ENCODE results near the gene NHS. TPM values are rescaled to one million over a fixed set of nuclear protein-coding genes. Genes with fewer than 3 reads are reported as not detected.

The NHS gene
- total and polyA plus RNA-seq, 9 donors = 1.2 to 3.0 (median 1.8) TPM

DNA sequence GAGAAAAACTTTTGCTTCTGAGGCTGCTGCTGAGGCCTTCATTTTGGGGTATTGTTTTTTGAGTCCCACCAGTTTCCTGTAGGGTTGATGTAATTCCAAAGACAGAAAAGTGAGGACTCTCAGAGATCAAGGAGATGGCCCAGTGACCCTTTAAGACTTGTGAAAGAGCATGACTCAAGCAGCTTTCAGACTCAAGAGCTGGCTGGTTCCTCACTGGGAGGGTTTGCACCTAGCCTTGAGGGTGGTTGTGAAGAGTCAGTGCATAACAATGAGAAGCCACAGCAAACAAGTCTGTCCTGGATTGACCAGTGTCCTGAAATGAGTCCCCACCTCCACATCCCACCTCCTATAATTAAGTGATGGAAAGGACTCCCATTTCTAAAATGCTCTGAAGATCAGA lies 89.2 kb downstream of the NHS start:
- DNase-seq = no peak
- no peak overlapping the region for H3K27ac ChIP-seq (ENCODE audit: low read length)
- no peak overlapping the region for H3K4me3 ChIP-seq (ENCODE audit: low read length)
- H3K9me3 ChIP-seq (replicated peaks; ENCODE audit: control insufficient read depth, low read depth, low read length) = no peaks in the 10 kb centered on the region
- peaks cover 30% of the 10 kb centered on the region for H3K27me3 ChIP-seq (ENCODE audit: control insufficient read depth, insufficient read depth, low read length)
- H3K36me3 ChIP-seq (ENCODE audit: control insufficient read depth, insufficient read depth, low read length) = no peaks in the 10 kb centered on the region
- peaks cover 2% of the 10 kb centered on the region for H3K4me1 ChIP-seq (ENCODE audit: control insufficient read depth, insufficient read depth, low read length)

DNA sequence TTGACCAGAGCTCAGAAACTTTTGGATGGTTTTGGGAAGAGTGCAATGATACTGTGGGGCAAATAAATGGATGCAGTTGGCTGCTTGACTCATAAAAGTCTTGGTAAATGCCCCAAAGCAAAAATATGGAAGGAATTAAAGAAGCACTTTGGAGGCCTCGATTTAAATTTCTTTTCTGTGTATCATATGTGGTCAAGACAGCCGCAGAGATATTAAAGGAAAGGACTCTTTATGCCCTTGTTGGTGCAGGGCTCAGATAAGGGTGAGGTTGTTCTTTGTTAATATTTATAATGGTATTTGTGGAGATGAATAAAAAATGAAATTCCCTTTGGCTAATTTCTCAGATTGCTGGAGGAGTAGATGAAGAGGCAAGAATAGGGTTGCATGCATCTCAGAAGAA lies 90.2 kb downstream of the NHS start:
- Histone ChIP-seq H3K36me3 (ENCODE audit: control insufficient read depth, insufficient read depth, low read length) (no peaks in the 10 kb centered on the region), H3K27ac (ENCODE audit: low read length) (no peak overlapping the region), H3K4me3 (ENCODE audit: low read length) (no peak overlapping the region), H3K4me1 (ENCODE audit: control insufficient read depth, insufficient read depth, low read length) (no peaks in the 10 kb centered on the region), H3K9me3 (replicated peaks; ENCODE audit: control insufficient read depth, low read depth, low read length) (no peaks in the 10 kb centered on the region), H3K27me3 (ENCODE audit: control insufficient read depth, insufficient read depth, low read length) (peaks cover 36% of the 10 kb centered on the region)
- DNase-seq = no peak
- WGBS (ENCODE audit: insufficient coverage) = 63% methylated on average over 2 of the region's 2 CpGs

DNA sequence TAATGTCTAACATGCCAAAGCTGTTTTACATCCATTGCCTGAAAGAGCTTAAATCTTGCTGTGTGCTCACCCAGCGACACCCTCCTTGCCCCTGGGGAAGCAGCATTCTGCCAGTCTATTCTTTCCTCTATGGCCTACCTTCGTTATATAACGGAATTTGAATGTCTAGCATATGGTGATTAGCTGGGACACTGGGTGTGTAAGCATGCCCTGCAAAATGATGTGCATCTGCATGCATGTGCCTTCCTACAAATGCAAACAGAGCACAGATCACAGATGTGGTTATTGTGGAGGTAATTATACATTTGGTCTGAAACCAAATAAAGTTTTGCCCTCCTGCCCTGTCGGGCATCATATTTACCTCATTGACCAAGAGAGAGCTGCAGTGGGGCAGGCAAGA lies 90.8 kb downstream of the NHS start:
- 90% methylated on average over 3 of the region's 4 CpGs for WGBS (ENCODE audit: insufficient coverage)
- Histone ChIP-seq H3K27ac (ENCODE audit: low read length) (no peak overlapping the region), H3K4me3 (ENCODE audit: low read length) (no peak overlapping the region), H3K4me1 (ENCODE audit: control insufficient read depth, insufficient read depth, low read length) (no peaks in the 10 kb centered on the region), H3K27me3 (ENCODE audit: control insufficient read depth, insufficient read depth, low read length) (peaks cover 38% of the 10 kb centered on the region), H3K9me3 (replicated peaks; ENCODE audit: control insufficient read depth, low read depth, low read length) (no peaks in the 10 kb centered on the region), H3K36me3 (ENCODE audit: control insufficient read depth, insufficient read depth, low read length) (no peaks in the 10 kb centered on the region)
- no peak for DNase-seq

DNA sequence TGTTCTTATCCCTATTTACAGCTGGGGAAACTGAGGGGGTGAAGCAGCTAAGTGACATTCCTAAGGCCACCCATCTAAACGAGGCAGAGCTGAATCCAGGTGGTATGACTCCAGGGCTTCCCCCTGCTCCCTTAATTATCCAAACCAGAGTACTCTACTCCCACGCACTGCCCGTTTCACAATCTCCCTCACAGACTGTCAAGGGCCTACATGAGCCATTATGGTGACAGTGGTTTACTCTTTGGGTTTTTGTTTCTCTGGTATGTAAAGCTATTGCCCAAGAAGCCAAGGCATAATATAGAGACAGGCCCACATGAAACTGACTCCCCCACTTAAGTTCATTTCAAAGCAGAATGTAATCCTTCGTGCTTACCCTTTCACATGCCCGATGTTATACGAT lies 95.1 kb downstream of the NHS start:
- no peaks in the 10 kb centered on the region for H3K4me1 ChIP-seq (ENCODE audit: control insufficient read depth, insufficient read depth, low read length)

DNA sequence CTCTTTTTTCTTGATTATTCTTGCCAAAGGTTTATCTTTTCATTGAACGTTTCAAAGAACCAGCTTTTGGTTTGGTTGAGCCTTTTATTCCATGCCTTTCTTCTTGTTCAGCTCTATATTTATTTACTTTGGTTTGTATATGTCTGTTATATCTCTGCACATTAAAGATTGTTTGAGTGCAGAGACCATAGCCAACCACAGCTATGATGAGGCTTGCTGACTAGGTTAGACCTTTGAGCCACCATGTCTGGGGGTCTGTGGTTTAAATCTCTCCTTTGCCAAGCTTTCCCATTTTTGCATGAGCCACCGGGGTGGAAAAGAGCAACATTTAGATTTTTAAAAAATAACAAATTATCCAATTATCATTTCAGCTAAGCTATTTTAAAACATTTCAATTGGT lies 96.1 kb downstream of the NHS start:
- Histone ChIP-seq H3K4me3 (ENCODE audit: low read length) (no peak overlapping the region), H3K9me3 (replicated peaks; ENCODE audit: control insufficient read depth, low read depth, low read length) (no peaks in the 10 kb centered on the region), H3K27ac (ENCODE audit: low read length) (no peak overlapping the region), H3K4me1 (ENCODE audit: control insufficient read depth, insufficient read depth, low read length) (no peaks in the 10 kb centered on the region), H3K27me3 (ENCODE audit: control insufficient read depth, insufficient read depth, low read length) (peaks cover 30% of the 10 kb centered on the region), H3K36me3 (ENCODE audit: control insufficient read depth, insufficient read depth, low read length) (no peaks in the 10 kb centered on the region)
- WGBS (ENCODE audit: insufficient coverage) = no CpG with 5 or more reads among the region's 2 CpGs
- no peak for DNase-seq

More for the DNA sequence above, 95.1 kb downstream of the NHS start:
- Histone ChIP-seq H3K9me3 (replicated peaks; ENCODE audit: control insufficient read depth, low read depth, low read length) (no peaks in the 10 kb centered on the region), H3K27me3 (ENCODE audit: control insufficient read depth, insufficient read depth, low read length) (peaks cover 29% of the 10 kb centered on the region), H3K4me3 (ENCODE audit: low read length) (no peak overlapping the region), H3K27ac (ENCODE audit: low read length) (no peak overlapping the region), H3K36me3 (ENCODE audit: control insufficient read depth, insufficient read depth, low read length) (no peaks in the 10 kb centered on the region)
- DNase-seq = no peak
- WGBS (ENCODE audit: insufficient coverage) = 80% methylated on average over 4 of the region's 6 CpGs

DNA sequence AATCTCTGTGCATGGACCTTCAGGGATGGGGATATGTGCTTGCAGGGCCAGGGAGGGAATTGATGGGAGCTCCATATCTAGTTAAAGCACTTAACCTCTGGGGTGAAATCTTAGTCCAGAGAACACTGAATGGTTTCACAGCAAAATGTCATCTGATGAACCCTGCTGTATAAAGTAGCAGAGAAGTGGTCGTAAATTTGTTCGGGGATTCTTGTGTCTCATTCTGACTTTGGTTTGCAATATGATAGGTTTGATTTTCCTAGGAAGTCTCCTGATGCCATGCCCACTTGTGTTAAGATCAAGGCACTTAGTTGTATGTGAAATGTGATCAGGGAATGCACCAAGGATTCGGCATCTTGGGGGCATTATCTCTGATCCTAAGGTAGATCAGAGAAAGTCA lies 96.9 kb downstream of the NHS start:
- no peaks in the 10 kb centered on the region for H3K4me1 ChIP-seq (ENCODE audit: control insufficient read depth, insufficient read depth, low read length)
- no peak overlapping the region for H3K27ac ChIP-seq (ENCODE audit: low read length)
- no peak for DNase-seq
- peaks cover 28% of the 10 kb centered on the region for H3K27me3 ChIP-seq (ENCODE audit: control insufficient read depth, insufficient read depth, low read length)
- no peaks in the 10 kb centered on the region for H3K36me3 ChIP-seq (ENCODE audit: control insufficient read depth, insufficient read depth, low read length)
- no peaks in the 10 kb centered on the region for H3K9me3 ChIP-seq (replicated peaks; ENCODE audit: control insufficient read depth, low read depth, low read length)
- WGBS (ENCODE audit: insufficient coverage) = 100% methylated on average over 2 of the region's 3 CpGs
- H3K4me3 ChIP-seq (ENCODE audit: low read length) = no peak overlapping the region

DNA sequence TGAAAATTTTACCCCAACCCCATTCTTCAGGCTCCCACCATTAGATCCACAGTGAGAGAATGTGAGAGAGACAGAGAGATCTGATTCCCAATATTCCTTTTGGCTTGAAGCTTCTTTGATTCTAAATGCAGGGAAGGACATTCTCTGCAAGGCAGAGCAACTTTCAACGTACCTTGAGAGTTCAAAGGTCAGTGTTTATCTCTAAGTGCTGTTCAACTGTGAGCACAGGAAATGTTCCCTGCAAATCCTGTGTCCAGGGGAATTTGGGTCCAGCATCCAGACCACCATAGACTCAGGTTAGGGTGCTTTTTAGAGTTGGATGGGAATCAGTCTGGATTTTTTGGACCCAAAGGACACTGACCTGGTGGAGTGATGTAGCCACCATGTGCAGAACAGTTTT lies 97.4 kb downstream of the NHS start:
- WGBS (ENCODE audit: insufficient coverage) = 20% methylated on average over 1 of the region's 1 CpG
- no peak for DNase-seq
- no peaks in the 10 kb centered on the region for H3K36me3 ChIP-seq (ENCODE audit: control insufficient read depth, insufficient read depth, low read length)
- no peak overlapping the region for H3K4me3 ChIP-seq (ENCODE audit: low read length)
- peaks cover 32% of the 10 kb centered on the region for H3K27me3 ChIP-seq (ENCODE audit: control insufficient read depth, insufficient read depth, low read length)
- no peak overlapping the region for H3K27ac ChIP-seq (ENCODE audit: low read length)
- no peaks in the 10 kb centered on the region for H3K4me1 ChIP-seq (ENCODE audit: control insufficient read depth, insufficient read depth, low read length)
- no peaks in the 10 kb centered on the region for H3K9me3 ChIP-seq (replicated peaks; ENCODE audit: control insufficient read depth, low read depth, low read length)

DNA sequence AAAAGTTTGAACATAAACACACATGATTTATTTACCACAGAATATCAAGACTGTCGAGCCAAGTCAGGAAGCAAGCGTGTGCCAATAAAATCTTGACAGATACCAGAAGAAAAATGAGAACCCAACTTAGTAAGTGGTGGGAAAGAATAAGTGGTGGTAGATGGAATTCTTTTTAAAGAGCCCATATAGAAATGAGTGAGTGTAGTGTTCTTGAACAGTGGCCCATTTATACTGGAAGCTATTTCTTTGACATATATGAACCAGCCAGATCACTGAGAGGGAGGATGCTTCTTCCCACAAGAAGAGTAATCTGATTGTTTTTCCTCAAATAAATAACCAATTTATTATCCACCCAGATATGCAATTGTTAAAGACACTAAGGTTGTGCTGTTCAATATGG lies 98.0 kb downstream of the NHS start:
- WGBS (ENCODE audit: insufficient coverage) = no CpG with 5 or more reads among the region's 2 CpGs
- H3K4me3 ChIP-seq (ENCODE audit: low read length) = no peak overlapping the region
- H3K27me3 ChIP-seq (ENCODE audit: control insufficient read depth, insufficient read depth, low read length) = peaks cover 33% of the 10 kb centered on the region
- no peak overlapping the region for H3K27ac ChIP-seq (ENCODE audit: low read length)
- no peaks in the 10 kb centered on the region for H3K9me3 ChIP-seq (replicated peaks; ENCODE audit: control insufficient read depth, low read depth, low read length)
- no peaks in the 10 kb centered on the region for H3K4me1 ChIP-seq (ENCODE audit: control insufficient read depth, insufficient read depth, low read length)
- no peak for DNase-seq
- no peaks in the 10 kb centered on the region for H3K36me3 ChIP-seq (ENCODE audit: control insufficient read depth, insufficient read depth, low read length)

DNA sequence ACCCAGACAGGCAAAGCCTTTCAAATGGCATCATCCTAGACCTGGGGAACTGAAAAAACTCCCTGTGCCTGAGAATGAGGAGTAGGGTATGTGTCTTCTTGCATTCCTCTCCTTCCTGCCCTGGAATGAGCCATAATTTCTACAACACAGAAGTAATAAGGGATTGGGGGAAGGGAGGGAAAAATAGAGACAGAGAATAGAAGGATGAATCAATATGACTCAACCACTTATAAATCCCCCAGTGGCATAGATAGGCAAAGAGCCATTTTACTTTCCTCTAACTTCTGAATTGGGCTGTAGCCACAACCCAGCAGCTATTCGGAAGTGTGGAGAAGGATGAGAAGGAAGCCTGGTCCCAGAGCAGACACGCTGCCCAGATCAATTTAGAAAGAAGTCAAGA lies 99.9 kb downstream of the NHS start:
- no peak for DNase-seq
- Histone ChIP-seq H3K9me3 (replicated peaks; ENCODE audit: control insufficient read depth, low read depth, low read length) (no peaks in the 10 kb centered on the region), H3K27ac (ENCODE audit: low read length) (no peak overlapping the region), H3K4me3 (ENCODE audit: low read length) (no peak overlapping the region), H3K27me3 (ENCODE audit: control insufficient read depth, insufficient read depth, low read length) (peaks cover 24% of the 10 kb centered on the region), H3K36me3 (ENCODE audit: control insufficient read depth, insufficient read depth, low read length) (no peaks in the 10 kb centered on the region), H3K4me1 (ENCODE audit: control insufficient read depth, insufficient read depth, low read length) (no peaks in the 10 kb centered on the region)
- 58% methylated on average over 2 of the region's 2 CpGs for WGBS (ENCODE audit: insufficient coverage)

DNA sequence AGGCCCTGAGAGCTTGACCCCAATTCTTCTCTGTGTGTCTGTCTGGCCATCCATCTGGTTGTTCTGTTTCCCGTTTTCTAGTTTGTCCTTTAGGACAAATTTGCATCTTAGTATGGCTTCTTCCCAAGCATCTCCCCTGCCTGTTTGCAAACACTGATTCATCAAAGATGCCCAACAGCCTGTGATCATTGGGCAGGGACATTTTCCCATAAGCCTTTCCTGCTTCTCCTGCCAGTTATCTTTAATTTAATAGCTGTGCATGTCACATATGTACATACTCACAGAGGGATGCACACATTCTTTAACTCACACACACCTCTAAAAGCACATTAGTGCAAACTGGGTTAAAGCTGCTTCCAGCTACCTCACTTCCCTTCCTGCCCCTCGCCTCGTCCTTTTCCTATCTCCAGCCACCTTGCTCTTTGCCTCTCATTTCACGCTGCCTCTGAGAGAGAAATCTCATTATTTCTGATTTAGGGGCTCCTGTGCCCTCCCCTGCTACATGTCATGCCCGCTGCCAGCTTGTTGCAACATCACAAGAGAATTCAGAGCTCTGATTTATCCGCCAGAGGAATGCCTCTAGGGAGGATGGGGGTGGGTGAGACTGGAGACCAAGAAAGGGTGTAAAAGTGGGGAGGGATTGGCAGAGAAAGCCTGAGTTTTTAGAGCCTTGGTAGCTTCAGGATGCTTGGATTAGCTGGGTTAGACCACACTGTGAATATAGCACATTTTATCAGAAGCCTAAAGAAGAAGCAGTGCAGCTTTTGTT lies 100.6 kb downstream of the NHS start:
- Histone ChIP-seq H3K9me3 (replicated peaks; ENCODE audit: control insufficient read depth, low read depth, low read length) (no peaks in the 10 kb centered on the region), H3K27ac (ENCODE audit: low read length) (no peak overlapping the region), H3K36me3 (ENCODE audit: control insufficient read depth, insufficient read depth, low read length) (no peaks in the 10 kb centered on the region), H3K4me1 (ENCODE audit: control insufficient read depth, insufficient read depth, low read length) (no peaks in the 10 kb centered on the region), H3K4me3 (ENCODE audit: low read length) (no peak overlapping the region), H3K27me3 (ENCODE audit: control insufficient read depth, insufficient read depth, low read length) (peaks cover 19% of the 10 kb centered on the region)
- WGBS (ENCODE audit: insufficient coverage) = 50% methylated on average over 5 of the region's 6 CpGs
- DNase-seq = no peak

DNA sequence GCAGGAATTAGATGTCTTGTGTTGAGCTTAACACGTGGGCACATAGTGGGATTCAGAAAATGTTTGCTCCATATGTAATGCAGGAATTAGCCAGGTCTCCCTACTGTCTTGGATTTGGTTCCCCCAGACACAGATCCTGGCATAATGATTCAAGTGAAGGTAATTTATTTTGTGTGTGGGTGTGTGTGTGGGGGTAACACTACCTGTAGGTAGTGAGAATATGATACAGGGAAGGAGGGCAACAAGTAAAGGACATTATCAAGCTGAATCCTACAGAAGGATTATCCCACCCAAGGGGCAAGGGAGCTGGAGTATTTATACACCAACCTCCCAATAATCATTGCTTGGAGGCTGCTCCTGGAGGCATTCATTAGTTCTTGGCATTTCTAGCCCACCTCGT lies 101.4 kb downstream of the NHS start:
- Histone ChIP-seq H3K27me3 (ENCODE audit: control insufficient read depth, insufficient read depth, low read length) (peaks cover 19% of the 10 kb centered on the region), H3K27ac (ENCODE audit: low read length) (no peak overlapping the region), H3K4me3 (ENCODE audit: low read length) (no peak overlapping the region), H3K4me1 (ENCODE audit: control insufficient read depth, insufficient read depth, low read length) (no peaks in the 10 kb centered on the region), H3K9me3 (replicated peaks; ENCODE audit: control insufficient read depth, low read depth, low read length) (no peaks in the 10 kb centered on the region), H3K36me3 (ENCODE audit: control insufficient read depth, insufficient read depth, low read length) (no peaks in the 10 kb centered on the region)
- 44% methylated on average over 1 of the region's 2 CpGs for WGBS (ENCODE audit: insufficient coverage)
- DNase-seq = no peak

Measured in muscle of leg (tissue), 11 donors.